GM19397 (cell line): ENCODE data around the gene TSPAN3.

Experiments
- ATAC-seq: cut with Tn5 transposase; IDR thresholded peaks from one replicate; pipeline ENCODE4 v1.9.1; 2021; ENCODE audit warnings: mild to moderate bottlenecking, moderate library complexity; ENCODE audit not compliant: unreplicated experiment

The TSPAN3 gene

DNA sequence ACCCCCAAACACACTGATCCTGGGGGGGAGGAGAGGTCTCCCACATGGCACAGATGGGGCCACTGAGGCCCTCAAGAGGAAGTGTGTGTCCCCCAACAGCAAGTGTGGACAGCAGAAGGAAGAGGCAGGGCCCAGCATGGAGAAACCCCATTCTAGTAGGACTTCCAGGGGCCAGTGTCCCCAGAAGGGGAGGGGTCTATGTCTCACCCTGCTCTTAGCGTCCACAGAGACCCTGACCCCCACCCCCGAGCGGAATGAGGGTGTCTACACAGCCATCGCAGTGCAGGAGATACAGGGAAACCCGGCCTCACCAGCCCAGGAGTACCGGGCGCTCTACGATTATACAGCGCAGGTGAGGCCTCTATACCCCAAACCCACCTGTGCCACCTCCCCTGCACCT lies 35.3 kb downstream of the TSPAN3 start:
- no peak for ATAC-seq

DNA sequence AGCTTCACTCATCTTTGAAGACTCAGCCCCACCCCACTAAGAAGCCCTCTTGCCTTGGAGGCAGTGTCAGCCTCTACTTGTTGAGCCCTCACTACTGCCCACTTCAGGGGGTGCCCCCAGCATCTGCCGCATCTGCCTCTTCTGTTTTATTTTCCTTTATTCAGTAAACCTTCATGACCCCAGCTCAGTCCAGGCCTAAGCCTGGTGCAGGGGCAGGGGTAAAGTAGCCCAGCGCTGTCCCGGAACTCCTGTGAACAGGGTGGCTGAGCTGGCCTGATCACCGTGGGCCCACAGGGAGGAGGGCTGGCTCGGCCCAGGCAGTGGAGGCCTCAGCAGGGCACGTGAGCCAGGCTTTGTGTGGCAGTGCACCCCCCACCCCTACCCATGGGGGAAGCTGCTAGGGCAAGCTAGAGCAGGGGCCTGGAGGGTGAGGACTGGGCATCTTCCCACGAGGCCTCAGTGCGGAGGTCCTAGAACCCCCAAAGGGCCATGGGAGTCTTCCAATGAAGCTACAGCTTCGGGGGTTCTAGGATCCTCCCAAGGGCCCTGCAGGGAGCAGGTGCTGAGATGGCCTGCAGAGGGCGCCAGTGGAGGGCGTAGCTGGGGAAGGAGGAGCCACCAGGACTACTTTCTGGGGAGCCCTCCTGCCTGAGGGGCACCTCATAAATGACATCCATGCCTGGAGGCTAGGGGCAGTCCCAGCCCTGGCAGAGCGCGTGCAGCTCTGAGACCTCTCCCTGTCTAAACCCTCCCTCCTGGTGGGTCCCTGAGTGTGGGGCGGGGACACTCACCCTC lies 36.0 kb downstream of the TSPAN3 start:
- ATAC-seq: no peak

DNA sequence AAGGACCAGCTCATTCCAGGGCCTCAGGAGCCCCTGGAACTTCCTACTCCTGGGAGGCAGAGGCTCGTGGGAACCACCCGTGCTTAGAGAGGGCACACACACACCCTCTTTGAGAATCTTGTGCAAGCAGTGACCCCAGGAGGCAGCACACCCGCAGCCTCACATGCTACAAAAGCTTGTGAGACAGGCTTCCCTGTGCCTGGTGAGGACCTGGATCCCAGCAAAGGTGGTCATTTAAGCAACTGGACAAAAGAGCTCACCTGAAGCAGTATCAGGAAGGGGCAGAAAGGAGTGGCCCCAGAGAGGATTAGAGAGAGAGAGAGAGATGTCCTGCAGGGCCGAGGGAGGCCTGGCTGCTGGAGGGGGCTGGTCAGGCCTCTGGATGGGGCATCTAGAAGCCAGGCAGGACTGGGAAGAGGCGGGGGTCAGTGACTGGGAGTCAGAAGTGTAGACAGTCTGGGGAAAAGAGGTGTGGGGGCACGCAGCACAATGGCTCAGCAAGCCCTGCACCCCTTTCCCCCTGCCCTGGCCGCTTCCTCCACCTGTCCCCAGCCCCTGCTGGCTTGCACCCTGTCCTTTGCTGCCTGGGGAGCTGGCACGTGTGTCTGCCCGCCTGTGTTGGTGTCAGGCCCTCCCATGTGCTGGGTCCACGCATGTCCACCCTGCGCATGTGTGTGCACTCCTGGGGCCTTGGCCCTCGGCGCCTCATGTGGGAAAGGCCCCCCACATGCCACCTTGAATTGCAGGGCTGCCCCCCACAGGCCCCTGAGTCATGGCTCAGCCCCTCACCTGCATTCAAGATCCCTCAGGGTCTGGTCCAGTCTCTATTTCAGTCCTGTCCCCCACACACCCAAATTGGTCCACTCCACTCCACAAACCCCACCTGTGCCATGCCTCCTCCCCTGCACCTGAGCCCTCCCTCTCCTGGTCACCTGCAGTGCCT lies 36.9 kb downstream of the TSPAN3 start:
- ATAC-seq: no peak

DNA sequence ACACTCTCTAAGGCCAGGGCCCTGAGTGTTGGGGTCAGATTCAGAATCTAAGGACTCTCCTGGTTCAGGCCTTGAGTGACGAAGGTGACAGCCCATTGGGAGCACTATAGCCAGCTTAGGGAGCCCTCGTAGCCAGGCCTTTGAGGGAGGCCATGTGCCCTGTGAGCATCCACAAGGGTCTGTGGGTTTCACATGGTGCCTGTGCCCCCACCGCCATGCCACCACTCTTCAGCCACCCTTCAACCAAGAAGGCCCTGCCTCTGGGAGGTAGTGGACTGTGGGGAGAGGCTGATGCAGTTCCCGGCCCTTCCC lies 37.5 kb downstream of the TSPAN3 start:
- ATAC-seq: no peak

DNA sequence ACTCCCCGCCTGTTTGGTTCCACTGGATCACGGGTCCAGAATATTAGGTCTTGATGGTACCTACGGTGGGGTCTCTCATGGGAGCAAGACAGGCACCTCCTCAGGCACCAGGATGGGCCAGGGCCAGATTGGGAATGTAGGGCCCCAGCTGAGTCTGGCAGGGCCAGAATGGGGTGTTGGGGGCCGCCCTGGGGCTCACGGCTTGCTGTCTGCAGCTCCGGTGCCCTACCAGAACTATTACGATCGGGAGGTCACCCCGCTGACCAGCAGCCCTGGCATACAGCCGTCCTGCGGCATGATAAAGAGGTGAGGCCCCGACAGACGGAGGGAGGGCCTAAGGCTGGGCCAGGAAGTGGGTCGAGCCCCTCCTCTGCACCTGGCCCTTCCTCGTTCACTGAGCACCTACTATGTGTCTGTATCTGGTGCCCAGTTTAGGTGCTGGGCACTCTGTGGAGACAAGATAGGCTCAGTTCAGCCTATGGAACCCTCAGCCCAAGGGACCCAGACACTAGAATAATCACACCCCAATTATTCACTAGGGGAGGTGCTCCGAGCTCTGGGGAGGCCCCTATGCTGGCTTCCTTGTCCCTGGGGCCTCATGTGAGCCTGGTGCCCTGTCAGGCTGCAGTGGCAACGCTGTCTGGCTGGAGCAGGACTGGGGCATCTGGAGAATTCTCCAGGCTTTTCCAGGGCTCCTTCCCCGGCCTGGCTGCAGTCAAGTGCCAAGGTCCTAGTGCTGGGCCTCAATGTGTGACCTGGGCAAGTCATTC lies 38.1 kb downstream of the TSPAN3 start:
- ATAC-seq: no peak

DNA sequence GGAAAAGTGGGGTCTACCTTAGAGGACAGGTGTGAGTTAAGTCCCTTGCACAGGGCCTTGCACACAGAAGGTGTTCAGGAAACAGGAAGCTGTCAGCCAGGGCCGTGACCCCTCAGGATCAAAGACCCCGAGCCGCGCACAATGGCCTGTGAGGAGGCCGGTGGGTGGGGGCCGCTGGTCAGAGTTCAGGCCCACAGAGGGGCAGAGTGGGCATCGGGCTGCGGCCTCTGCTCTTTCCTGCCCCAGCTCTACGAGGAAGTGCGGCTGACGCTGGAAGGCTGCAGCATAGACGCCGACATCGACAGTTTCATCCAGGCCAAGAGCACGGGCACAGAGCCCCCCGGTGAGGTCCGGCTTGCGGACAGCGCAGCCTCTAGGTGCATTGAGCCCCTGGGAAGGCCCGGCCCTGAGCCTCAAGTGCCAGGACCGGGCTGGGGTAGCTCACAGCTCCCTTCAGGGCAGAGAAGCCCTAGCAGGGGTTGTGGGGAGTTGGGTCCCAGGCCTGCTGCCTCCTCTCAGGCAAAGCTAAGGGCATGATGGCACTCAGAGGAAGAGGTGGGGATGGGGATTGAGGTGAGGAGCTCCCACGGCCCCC lies 38.8 kb downstream of the TSPAN3 start:
- ATAC-seq: no peak

DNA sequence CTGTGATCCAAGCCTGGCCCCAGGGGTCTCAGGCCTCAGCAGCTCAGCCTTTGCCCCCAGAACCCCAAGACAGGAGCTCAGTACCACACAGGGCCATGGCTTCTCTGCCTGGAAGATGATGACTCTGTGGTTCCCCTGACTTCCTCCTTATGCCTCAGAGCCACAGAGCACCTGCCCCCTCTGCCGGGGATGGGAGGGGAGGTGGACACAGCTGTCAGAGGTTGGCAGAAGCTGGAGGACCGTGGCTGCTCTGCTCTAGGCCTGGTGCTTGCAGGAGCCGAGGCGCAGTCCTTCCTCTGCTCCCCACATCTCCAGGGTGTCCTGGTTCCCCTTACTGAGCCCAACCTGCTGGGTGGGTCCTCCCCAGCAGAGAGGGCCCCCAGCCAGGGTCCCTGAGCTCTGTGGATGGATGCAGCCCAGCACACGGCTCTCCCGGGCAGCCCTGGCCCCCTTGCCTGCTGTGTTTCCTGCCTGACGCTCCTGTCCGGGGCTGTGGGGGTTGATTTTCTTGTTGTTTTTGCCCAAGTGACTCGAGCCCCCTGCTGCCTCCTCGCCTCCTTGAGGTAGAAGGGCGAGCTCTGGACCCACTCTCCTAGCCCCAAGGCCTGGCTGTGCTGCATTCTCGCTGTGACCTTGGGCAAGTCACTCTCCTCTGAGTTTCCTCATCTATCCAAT lies 39.4 kb downstream of the TSPAN3 start:
- no peak for ATAC-seq

DNA sequence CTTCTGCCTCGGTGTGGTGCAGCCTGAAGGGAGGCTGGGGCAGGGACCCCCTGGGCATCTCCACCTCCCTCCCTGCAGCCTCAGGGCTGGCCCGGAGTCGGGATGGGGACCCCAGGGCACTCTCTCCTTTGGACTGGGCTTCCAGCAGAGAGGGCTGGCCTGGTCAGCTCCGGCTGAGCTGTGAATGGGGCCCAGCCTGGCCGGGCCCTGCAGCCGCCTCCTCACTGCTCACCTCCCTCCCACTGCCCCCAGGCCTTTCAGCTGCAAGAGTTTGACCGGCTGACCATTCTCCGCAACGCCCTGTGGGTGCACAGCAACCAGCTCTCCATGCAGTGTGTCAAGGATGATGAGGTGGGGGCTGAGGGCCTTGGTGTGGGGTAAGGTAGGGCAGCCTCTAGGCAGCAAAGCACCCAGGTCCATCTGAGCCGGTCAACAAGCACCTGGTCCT lies 40.0 kb downstream of the TSPAN3 start:
- ATAC-seq: no peak

DNA sequence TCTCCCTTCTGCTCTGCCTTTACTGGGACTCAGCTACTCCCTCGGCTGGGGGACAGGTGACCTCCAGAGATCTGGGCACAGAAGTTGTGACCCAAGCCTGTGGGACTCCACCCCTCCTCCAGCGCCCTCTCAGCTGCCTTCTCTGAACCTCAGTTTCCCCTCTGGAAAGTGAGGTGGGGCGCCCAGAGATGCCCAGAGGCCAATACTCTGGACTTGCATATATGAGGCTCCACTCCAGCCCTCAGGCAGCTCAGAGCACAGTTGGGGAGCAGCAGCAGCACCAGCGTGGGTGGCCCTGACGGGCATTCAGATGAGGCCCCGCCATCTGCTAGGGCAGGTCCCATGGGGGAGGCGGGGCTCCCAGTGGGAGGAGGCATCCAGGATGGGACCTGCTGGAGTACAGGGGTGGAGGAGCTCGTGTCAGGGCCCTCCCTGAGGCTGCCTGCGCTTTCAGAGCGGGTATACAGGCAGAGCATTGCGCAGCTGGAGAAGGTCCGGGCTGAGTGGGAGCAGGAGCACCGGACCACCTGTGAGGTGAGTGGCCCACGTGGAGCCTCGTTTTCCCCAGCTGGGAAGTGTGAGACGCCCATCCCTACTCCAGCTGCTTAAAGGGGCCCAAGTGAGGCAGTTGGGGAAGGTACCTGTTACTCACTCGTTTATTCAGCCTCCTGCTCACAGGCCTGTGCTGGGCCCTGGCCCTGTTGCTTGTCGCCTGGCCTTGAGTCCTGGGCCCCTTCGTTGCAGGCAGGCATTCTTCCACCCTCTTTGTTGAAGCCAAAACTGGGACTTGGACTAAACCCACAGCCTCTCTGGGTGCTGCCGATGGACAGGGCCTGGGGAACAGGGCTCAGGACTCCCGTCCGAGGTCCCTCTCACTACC lies 40.6 kb downstream of the TSPAN3 start:
- ATAC-seq: no peak

DNA sequence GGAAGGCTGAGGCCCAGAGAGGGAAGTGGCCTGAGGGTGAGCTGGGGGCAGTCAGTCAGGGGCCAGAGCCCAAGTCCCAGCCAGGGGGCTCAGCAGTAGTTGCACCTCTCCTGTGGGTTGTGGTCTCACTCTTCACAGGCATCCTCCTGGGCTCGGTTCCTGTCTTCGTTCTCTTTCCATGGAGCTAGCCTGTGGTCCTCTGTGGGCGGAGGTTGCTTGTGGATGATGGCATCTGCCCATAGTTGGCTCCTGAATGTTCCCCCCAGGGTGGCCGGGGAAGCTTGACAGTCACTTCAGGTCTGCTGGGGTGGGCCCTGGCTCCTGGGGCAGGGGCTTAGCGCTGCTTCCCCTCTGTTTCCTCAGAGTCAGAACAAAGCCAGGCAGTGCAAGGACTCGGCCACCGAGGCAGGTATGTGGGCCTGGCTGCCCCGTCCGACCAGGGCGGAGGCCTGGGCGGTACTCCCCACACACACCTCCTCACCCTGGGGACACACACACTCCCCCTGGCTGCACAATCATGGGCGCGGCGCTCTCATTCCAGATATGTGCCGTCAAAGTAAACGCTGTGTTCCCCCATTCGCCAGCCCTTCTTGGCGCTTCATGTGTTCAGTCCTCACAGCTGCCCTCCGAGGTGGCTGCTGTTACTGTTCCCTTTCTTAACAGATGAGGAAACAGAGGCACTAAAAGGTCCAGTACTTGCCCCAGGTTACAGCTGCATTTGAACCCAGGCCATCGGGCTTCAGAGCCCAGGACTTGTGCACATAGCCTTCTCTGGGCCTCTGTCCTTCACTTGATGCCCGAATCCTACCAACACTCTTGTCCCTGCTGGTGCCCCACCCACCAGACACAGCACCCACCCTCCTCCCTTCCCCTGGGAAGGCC lies 41.5 kb downstream of the TSPAN3 start:
- ATAC-seq: no peak

DNA sequence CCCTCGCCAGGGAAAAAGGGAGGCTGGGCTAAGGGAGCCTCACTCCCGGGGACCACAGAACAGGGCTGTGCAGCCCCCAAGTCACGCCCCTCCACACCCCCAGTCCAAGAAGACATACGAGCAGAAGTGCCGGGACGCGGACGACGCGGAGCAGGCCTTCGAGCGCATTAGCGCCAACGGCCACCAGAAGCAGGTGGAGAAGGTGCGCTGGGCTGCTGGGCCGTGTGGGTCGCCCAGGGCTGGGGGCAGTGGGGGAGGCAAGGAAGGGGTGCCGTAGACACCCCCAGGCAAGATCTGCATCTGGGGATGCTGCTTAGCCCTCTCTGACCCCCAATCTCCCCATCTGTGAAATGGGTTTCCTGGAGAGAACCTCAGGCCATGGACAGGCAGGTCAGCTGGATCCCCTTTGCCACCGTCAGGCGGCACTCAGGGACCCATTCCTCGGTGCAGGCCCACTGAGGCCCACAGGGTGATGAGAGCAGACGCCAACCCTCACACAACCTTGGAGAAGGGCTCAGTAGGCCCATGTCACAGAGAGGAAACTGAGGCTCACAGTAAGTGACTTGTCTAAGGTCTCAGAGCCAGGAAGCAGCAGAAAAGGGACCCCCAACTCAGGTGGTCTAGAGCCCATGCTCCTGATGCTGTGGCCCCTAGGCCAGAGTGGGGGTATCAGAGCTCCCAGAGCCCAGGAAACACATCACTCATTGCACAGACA lies 42.3 kb downstream of the TSPAN3 start:
- no peak for ATAC-seq

DNA sequence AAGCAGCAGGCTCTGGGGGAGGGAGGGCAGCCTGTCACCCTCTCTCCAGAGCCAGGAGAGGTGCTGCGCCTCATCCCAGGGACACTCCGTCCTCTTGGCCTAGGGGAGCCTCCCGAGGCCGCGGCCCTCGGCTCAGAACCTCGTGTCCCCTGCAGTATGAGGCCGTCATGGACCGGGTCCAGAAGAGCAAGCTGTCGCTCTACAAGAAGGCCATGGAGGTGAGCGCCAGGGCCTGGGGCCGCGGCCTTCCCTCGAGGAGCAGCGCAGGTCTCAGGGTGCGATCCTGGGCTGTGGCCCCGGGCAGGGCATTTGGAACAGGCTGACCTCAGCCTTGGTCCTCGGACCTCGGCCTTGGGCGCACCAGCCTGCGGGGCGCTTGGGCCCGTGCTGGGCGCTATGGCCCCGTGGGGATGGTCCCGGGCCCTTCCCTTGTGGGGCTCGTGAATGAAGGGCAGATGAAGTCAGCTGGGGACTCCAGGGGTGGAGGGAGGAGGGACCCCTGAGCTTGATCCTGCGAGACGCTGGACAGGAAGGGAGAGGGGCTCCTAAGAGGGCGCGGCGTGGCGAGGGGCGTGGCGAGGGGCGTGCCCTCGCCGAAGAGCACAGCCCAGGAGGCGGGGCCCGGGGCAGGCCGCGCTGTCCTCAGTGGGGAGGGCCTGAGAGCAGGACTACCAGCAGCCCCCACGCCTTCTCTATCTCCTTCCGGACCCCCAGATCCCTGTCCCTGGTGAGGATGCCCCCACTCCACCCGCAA lies 43.0 kb downstream of the TSPAN3 start:
- ATAC-seq: no peak

DNA sequence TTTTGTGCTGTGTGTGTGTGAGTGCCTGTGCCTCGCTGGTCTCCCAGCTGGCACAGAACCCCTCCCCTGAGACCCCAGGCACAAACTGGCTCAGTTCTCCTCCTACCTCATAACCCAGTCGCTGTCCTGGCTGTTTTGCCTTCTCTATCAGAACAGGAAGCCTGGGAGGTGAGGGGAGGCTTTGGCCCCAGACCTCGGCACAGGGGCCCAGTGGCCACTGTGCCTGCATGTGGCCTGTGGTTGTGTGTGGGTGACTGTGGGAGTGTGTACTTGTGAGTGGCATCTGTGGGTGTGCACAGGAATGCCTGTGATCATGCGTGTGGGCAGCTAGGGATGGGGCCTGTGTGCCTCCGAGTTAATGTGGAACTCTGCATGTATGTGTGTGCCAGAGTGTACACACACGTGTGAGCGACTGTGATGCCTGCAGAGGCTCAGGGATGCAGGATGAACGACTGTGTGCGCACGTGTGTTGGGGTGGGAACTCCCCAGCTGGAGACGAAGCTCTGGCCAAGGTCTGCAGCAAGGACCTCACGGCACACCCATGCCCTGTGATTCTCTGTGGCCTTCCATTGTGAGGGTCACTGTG lies 43.7 kb downstream of the TSPAN3 start:
- ATAC-seq: no peak

DNA sequence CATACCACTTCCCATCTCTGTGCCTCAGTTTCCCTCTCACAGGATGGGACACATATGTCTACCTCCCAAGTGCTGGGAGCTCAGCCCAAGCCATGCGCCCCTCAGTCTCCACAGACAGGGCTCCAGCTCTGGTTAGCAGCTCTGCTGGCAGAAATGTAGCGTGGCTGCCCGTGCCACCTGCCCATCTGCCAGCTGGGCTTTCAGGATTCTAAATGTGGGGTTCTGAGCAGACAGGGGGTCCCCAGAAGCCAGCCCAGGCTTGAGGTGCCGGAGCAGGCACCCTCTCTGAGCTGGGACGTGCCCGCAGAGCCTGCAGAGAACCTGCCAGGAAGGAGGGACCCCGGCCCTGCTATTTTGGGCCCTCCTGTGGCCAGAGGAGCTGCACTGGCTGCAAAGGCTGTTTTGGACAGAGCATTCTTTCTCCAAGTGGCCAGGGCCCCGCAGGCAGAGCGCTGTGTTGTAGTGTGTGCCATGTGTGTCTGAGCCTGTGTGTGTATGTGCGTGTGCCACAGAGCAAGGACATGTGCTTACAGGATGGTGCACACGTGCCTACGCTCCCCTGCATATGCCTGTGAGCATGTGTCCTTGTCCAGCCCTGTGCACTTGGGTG lies 44.3 kb downstream of the TSPAN3 start:
- no peak for ATAC-seq

DNA sequence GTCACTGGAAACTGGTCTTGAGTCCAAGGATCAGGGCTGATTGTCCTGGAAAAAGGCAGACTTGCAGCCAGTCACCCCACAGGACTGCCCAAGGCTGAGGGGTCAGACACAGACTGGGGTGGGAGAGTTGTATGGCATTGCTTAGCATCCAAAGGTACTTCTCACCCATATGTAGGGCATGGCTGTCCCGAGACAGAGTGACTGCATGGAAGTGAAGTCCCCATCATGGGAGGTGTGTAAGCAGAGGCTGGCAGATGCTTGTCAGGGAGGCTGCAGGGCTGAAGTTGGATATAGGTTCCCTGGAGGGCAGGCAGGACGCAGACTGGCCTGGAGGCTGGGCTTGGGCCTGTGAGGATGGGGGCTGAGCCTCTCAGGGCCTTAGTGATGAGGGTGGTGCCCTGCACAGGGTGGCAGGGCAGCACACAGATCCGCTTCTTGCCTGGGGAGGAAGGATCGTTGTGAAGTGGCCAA lies 44.9 kb downstream of the TSPAN3 start:
- ATAC-seq: no peak
